Loucy (cell line): ENCODE results near the gene FAM50A.

Experiments
- H2AFZ ChIP-seq: fragments of 200-600 bp; sonication (generic); 2 replicates; pipeline ENCODE4 v1.6.0; 2016; ENCODE audit warnings: antibody characterized with exemption, mild to moderate bottlenecking, low read length, moderate library complexity
- H3F3A ChIP-seq: fragments of 200-600 bp; 2 replicates; pipeline ENCODE4 v1.6.0; 2016; ENCODE audit warnings: antibody characterized with exemption, low read depth, mild to moderate bottlenecking
- H3K27me3 ChIP-seq: fragments of 200-600 bp; sonication (generic); 2 replicates; pipeline ENCODE4 v1.6.1; 2014; ENCODE audit warnings: low read length, mild to moderate bottlenecking; ENCODE audit not compliant: insufficient read depth, poor library complexity, severe bottlenecking
- H3K36me3 ChIP-seq: fragments of 200-600 bp; sonication (generic); 2 replicates; pipeline ENCODE4 v1.6.1; 2016; ENCODE audit warnings: low read length; ENCODE audit not compliant: insufficient read depth
- H3K4me1 ChIP-seq: fragments of 200-600 bp; sonication (generic); 2 replicates; pipeline ENCODE4 v1.5.1; 2014; ENCODE audit warnings: low read length, mild to moderate bottlenecking; ENCODE audit not compliant: insufficient read depth, poor library complexity, severe bottlenecking
- H3K4me2 ChIP-seq: fragments of 200-600 bp; sonication (generic); 2 replicates; pipeline ENCODE4 v1.6.0; 2014; ENCODE audit warnings: antibody characterized with exemption, low read length, low read depth, mild to moderate bottlenecking; ENCODE audit not compliant: poor library complexity, severe bottlenecking
- H3K4me3 ChIP-seq: fragments of 200-600 bp; sonication (generic); 2 replicates; pipeline ENCODE4 v1.5.1; 2014; ENCODE audit warnings: low read length, mild to moderate bottlenecking, mixed read lengths; ENCODE audit not compliant: poor library complexity, severe bottlenecking
- H3K79me2 ChIP-seq: fragments of 200-600 bp; sonication (generic); 2 replicates; pipeline ENCODE4 v1.6.1; 2014; ENCODE audit warnings: low read length; ENCODE audit not compliant: insufficient read depth
- H3K9ac ChIP-seq: fragments of 200-600 bp; sonication (generic); 2 replicates; pipeline ENCODE4 v1.6.0; 2014; ENCODE audit warnings: mild to moderate bottlenecking, low read depth, low read length, moderate library complexity; ENCODE audit not compliant: poor library complexity, severe bottlenecking
- H3K9me2 ChIP-seq: fragments of 200-600 bp; sonication (generic); replicated peaks from 2 replicates; pipeline ENCODE4 v1.6.1; 2016; ENCODE audit warnings: low read depth, low read length, mixed read lengths
- H3K9me3 ChIP-seq: fragments of 200-600 bp; sonication (generic); 2 replicates; pipeline ENCODE4 v1.6.1; 2014; ENCODE audit warnings: mild to moderate bottlenecking, antibody characterized with exemption, low read length, low read depth; ENCODE audit not compliant: insufficient read depth
- H4K20me1 ChIP-seq: fragments of 200-600 bp; sonication (generic); 2 replicates; pipeline ENCODE4 v1.6.0; 2014; ENCODE audit warnings: antibody characterized with exemption, low read length, mild to moderate bottlenecking; ENCODE audit not compliant: insufficient read depth, poor library complexity, severe bottlenecking
- EZH2phosphoT487 ChIP-seq: fragments of 200-600 bp; IDR thresholded peaks from 2 replicates; pipeline ENCODE4 v1.6.1; 2018; ENCODE audit warnings: antibody characterized with exemption, mild to moderate bottlenecking, moderate library complexity, borderline replicate concordance
- TF ChIP-seq, protein P1 (sequence below): fragments of 200-600 bp; sonication (generic); conservative IDR thresholded peaks from 2 replicates; pipeline ENCODE4 v1.5.1; 2014; ENCODE audit warnings: mild to moderate bottlenecking, antibody characterized with exemption, low read length

Gene FAM50A

DNA sequence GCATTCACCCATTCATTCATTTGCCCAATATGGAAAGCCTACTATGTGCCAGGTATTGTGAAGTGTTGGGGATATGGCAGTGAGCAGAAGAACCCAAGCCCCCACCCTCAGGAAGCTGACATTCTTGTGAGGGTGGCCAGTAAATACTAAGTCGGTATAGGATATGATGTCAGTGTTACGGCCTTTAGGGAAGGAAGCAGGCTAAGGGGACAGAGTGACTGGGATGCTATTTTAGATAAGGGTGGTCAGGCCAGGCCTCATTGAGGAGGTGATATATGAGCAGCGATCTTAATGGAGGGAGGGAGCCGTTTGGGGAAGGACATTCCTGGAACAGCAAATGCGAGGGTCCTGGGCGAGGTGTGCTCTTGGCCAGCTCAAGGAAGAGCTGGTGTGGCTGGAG lies 13.5 kb upstream of the FAM50A start:
- no peak overlapping the region for H2AFZ ChIP-seq
- no peaks in the 10 kb centered on the region for H3K9me3 ChIP-seq
- peak overlapping the region; percentile 59 for H3K4me2 ChIP-seq
- no peaks in the 10 kb centered on the region for H3K27me3 ChIP-seq
- no peaks in the 10 kb centered on the region for H4K20me1 ChIP-seq
- H3K9ac ChIP-seq = peak overlapping the region; percentile 48
- H3F3A ChIP-seq = no peaks in the 10 kb centered on the region
- no peaks in the 10 kb centered on the region; the same call in 1 of the 2 replicates for H3K36me3 ChIP-seq
- peaks cover 18% of the 10 kb centered on the region for H3K4me1 ChIP-seq
- no peak for TF ChIP-seq EZH2phosphoT487
- TF ChIP-seq, protein P1, sequence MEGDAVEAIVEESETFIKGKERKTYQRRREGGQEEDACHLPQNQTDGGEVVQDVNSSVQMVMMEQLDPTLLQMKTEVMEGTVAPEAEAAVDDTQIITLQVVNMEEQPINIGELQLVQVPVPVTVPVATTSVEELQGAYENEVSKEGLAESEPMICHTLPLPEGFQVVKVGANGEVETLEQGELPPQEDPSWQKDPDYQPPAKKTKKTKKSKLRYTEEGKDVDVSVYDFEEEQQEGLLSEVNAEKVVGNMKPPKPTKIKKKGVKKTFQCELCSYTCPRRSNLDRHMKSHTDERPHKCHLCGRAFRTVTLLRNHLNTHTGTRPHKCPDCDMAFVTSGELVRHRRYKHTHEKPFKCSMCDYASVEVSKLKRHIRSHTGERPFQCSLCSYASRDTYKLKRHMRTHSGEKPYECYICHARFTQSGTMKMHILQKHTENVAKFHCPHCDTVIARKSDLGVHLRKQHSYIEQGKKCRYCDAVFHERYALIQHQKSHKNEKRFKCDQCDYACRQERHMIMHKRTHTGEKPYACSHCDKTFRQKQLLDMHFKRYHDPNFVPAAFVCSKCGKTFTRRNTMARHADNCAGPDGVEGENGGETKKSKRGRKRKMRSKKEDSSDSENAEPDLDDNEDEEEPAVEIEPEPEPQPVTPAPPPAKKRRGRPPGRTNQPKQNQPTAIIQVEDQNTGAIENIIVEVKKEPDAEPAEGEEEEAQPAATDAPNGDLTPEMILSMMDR = no peak
- peak overlapping the region; percentile 29 for H3K4me3 ChIP-seq
- H3K9me2 ChIP-seq = no peaks in the 10 kb centered on the region
- H3K79me2 ChIP-seq = peaks cover 43% of the 10 kb centered on the region

DNA sequence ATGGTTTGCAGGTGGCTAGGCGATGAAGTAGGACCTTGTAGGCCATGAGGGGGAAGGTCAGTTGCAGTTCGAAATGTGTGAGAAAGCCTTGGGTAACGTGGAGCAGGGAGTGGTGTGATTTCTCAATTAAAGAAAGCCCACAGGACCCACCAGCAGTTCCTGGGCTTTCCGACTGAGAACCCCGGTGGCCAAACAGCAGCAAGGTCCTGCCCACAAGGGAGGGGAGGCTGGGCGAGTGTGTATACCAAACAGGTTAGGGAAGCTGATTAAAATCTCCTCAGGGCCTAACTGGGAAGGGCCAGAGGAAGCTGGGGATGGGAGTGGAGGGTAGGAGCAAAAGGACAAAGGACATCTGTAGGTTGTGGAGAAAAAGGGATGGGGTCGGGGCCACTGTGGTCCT lies 13.0 kb upstream of the FAM50A start:
- peaks cover 43% of the 10 kb centered on the region for H3K79me2 ChIP-seq
- H3K9ac ChIP-seq = peak overlapping the region; percentile 48
- H3K4me3 ChIP-seq = peak overlapping the region; percentile 29
- peak overlapping the region; percentile 59 for H3K4me2 ChIP-seq
- H3F3A ChIP-seq = no peaks in the 10 kb centered on the region
- no peaks in the 10 kb centered on the region for H3K9me3 ChIP-seq
- H3K9me2 ChIP-seq = no peaks in the 10 kb centered on the region
- no peak overlapping the region for H2AFZ ChIP-seq
- H3K4me1 ChIP-seq = peaks cover 18% of the 10 kb centered on the region
- no peaks in the 10 kb centered on the region; the same call in 1 of the 2 replicates for H3K36me3 ChIP-seq
- TF ChIP-seq, protein P1 = no peak
- TF ChIP-seq EZH2phosphoT487 = no peak
- H3K27me3 ChIP-seq = no peaks in the 10 kb centered on the region
- H4K20me1 ChIP-seq = no peaks in the 10 kb centered on the region

DNA sequence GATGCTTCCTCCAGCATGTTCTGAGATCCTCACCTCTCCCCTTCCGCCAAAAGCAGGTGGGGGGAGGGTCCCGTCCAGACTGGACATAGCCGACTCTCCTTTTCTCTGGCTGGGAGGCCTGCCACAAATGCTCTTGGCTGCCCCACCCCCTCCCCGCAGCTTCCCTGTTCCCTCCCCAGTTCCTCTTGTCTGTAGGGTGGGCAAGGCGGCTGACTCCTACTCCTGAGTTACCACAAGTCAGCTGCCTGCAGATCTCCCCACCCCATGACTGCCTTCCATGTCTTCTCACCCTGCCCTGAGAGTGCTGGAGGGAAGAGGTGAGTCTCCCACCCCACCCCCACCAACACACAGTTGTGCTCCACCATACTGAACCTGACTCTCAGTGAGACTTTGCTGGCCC lies 12.6 kb upstream of the FAM50A start:
- H3K9me3 ChIP-seq = no peaks in the 10 kb centered on the region
- H4K20me1 ChIP-seq = no peaks in the 10 kb centered on the region
- H3K4me3 ChIP-seq = no peak overlapping the region

More for the DNA sequence above, 12.6 kb upstream of the FAM50A start:
- TF ChIP-seq, protein P1 = no peak
- no peak for TF ChIP-seq EZH2phosphoT487
- Histone ChIP-seq H3K36me3 (no peaks in the 10 kb centered on the region; the same call in 1 of the 2 replicates), H3K4me2 (peak overlapping the region; percentile 59), H3K4me1 (peaks cover 18% of the 10 kb centered on the region), H3K27me3 (no peaks in the 10 kb centered on the region), H3F3A (no peaks in the 10 kb centered on the region), H3K9ac (no peak overlapping the region), H2AFZ (no peak overlapping the region), H3K79me2 (peaks cover 43% of the 10 kb centered on the region), H3K9me2 (no peaks in the 10 kb centered on the region)
